HL-60/S4 treated with retinoic acid at 250 ng/mL for 4 days and 3 days (cell line): ENCODE results near the gene BEND7.
"Not testable (repeated sequence)": the region's sequence is repeated elsewhere in the genome, so short reads cannot be mapped to it uniquely, and the experiment has no call there.

Source experiments
- in situ Hi-C: fragments of 300-500 bp; cut with MboI; formaldehyde crosslinking; loops from 2 replicates; pipeline ENCODE4 v1.7.0; 2022; ENCODE audit warnings: low sequenced_read_pairs

BEND7 gene, protein sequence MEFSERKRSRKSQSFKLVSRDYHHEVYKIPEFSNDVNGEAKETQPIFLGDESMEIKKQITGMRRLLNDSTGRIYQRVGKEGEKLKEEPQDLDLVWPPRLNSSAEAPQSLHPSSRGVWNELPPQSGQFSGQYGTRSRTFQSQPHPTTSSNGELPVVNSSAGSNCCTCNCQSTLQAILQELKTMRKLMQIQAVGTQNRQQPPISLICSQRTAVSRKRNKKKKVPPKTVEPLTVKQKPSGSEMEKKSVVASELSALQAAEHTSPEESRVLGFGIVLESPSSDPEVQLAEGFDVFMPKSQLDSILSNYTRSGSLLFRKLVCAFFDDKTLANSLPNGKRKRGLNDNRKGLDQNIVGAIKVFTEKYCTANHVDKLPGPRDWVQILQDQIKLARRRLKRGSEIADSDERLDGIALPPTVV

DNA sequence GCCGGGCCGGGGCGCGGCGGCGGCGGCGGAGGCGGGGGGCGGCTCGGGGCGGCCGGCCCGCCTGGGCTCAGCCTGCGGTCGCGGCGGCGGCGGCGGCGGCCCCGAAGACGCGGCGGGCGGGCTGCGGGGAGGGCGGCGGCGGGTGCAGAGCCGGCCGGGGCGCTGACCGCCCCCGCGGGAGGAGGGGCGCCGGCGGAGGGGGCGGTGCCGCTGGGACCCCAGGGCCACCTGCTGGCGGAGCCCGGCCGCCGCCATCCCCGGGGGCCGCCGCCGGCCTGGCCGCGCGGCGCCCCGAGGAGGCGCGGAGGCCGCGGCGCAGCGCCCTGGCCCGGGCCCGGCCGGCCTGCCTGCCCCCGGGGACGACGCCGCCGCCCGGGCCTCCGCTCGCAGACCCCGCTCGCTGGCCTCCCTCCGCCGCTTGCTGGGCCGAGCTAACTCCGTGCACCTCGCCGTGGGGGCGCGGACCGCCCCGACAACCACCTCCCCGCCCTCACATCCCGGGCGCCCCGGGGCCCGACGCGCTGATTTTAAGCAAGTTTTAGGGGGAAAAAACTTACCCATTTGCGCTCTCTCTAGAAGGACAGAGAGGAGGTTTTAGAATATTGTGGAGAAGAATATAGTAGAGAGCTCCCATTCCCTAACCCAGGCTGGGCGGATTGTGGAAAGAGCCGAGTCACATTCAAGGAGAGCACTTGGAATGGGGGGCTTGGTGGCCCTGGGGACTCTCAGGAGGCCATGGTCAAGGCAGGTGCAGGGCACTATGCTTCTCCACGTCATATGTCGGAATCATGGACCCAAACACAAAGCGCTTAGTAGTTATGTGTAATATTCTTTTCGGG, at the start of gene BEND7:
Gene BEND7, minus strand, starts transcription at position 140 of the 839 bp plus-strand sequence. CDS start 481 bp downstream, outside the sequence.
- in situ Hi-C loops, result no loop called here

DNA sequence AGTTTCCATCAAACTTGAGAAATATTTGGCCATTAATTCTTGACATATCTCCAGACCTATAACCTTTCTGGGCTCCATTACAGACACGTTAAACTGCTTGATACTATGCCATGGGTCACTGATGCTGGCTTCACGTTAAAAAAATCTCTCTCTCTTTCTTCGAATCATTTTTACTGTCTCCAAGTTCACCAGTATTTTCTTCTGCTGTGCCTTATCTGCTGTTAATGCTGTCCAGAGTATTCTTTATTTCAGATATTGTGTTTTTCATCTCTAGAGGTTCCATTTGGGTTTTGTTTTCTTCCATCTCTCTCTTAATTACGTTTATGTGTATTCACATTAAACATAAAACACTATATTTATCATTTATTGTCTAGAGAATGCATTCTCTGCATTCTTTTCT, 45.1 kb upstream of the BEND7 start:
- in situ Hi-C loops, result no loop called here

DNA sequence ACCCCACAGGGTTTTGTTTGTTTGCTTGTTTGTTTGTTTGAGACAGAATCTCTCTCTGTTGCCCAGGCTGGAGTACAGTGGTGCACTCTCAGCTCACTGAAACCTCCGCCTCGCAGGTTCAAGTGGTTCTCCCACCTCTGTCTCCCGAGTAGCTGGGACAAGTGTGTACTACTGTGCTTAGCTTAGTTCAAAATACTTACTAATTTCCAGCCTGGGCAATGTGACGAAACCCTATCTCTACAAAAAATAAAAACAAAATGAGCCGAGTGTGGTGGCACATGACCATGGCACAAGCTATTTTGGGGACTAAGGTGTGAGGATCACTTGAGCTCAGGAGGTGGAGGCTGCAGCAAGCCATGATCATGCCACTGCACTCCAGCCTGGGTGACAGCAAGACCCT, 42.7 kb upstream of the BEND7 start:
- in situ Hi-C loops, result no loop called here

DNA sequence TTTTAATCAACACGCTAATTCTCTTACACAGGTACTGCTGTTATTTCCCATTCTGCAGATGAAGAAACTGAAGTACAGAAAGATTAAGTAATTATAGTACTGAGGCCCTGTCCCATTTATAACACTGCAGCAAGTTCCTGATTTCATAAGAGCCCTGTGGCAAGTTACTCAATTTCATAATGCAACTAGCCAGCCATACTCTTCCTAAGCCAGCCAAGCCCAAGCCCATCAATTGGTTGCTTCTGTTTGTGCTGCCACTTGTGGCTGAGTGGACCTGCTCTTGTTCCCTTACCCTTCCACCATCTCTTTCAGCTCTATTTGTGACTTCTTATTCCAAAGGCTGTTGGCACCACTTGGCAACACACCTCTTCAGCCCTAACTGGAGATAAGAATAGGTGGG, 38.2 kb upstream of the BEND7 start:
- in situ Hi-C loops, result no loop called here

DNA sequence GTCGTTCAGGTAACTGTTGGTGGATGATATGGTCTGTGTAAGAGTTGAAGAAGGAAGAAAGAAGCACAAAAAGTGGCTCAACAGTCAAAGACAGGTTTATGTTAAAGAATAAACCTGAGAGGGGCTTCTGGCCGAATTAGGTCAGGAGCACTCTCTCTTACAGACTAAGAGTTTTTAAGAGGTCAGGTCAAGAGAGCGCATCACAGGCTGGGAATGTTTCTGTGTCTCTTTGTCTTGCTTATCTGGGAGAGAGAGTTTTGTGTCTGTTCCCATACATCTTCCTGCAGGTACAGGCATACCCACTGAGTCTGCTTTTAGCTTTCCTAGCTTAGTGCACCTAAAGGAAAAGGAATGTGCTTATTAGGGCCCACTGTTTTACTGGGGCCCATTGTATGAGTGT, 35.8 kb upstream of the BEND7 start:
- in situ Hi-C loops, result no loop called here

DNA sequence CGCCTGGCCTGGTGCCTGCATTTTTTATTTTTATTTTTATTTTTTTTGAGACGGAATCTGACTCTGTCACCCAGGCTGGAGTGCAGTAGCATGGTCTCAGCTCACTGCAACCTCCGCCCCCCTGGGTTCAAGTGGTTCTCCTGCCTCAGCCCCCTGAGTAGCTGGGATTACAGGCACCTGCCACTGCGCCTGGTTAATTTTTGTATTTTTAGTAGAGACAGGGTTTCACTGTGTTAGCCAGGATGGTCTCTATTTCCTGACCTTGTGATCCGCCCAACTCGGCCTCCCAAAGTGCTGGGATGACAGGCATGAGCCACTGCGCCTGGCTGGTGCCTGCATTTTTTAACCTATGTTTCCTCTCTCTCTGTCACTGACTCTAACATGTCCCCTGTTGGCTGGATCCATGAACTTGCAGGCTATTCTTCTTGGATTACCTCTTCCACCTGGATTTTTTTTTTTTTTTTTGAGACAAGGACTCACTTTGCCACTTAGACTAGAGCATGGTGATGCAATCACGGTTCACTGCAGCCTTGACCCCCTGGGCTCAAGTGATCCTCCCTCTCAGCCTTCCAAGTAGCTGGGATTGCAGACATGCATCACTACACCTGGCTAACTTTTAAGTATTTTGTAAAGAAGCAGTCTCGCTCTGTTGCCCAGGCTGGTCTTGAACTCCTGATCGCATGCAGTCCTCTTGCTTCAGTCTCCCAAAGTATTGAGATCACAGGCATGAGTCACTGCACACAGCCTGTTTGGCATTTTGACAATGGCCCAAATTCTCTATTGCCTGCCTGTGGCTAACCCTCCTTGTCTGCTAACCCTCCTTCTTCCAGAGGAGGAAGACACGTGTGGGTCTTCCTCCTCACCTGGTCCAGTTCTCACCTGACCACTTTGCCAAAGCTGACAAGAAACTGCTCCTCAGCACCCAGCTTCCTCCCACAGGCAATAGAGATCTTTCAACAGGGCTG, 34.9 kb upstream of the BEND7 start:
- in situ Hi-C loops, result no loop called here

DNA sequence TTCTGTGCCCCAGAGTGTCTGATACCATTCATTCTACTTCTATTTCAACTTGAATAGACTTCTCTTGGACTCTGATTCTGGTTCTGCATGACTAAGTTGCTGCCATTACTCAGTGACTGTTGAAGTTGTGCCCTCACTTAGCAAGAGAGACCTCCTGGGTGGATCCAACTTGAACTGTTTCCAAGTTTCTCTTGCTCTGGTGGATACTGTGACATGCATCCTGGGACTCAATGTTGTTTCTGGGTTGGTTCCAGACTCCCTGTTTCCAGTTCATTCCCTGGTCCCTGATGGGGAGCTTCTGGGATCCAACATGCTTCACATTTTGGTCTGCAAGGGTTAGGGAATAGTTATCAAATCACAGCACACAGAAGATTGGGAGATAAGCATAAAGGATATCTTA, 31.8 kb upstream of the BEND7 start:
- in situ Hi-C loops, result no loop called here

DNA sequence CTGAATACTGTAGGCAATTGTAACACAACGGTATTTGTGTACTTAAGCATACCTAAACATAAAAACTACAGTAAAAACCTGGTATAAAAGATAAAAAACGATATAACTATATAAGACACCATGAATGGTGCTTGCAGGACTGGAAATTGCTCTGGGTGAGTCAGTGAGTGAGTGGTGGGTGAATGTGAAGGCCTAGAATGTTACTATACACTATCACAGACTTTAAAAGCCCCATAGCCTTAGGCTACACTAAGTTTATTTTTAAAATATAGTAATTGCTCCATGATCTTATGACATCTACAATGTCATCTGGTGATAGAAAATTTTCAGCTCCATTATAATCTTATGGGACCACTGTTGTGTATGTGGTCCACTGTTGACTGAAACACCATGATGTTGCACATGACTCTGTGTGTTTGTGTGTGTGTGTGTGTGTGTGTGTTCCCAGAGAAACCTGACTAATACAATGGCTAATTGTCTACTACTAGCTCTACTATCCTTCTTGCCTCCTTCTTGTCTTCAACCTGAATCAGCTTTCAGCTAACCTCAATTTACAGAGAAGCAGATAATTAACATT, 30.4 kb upstream of the BEND7 start:
- in situ Hi-C loops, result no loop called here

DNA sequence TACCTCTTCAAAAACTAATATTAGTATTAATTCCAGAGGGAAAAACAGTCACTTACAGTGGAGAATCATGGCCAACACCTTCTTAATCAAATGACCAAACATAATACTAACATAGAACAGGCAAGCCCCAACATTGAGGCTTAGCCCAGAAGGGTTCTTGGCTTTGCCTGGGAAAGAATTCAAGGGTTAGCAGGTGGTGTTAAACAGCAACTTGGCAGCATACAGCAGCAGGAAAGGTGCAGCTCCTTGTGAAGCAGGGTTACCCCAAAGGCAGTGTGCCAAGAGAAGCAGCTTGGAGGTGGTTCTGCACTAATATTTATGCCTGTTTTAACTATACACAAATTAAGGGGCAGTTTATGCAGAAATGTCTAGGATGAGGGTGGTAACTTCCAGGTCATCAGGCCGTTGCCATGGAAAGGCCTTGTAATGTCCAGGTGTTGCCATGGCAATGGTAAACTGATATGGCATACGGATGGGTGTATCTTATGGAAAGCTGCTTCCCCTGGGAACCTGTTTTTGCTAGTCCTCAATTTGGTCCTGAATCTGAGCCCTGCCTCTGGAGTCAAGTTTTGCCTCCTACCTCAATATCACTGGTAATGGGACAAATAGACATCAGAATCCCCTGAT, 27.2 kb upstream of the BEND7 start:
- in situ Hi-C loops, result no loop called here

DNA sequence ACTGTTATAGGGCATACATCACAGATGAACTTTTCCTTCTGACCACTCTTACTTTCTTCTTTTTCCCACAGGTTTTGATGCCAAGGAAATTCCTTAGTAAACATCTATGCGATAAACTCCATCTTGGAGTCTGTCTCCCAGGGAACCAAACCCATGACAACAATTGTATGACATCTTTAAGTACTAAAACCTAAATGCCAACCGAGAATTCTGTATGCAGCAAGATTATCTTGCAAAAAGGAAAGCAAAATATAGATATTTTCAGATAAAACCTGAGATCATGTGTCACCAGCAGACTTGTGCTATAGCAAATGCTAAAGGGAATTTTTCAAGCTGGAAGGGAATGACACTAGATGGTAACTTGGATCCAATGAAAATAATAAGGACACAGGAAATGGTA, 22.0 kb upstream of the BEND7 start:
- in situ Hi-C loops, result no loop called here

DNA sequence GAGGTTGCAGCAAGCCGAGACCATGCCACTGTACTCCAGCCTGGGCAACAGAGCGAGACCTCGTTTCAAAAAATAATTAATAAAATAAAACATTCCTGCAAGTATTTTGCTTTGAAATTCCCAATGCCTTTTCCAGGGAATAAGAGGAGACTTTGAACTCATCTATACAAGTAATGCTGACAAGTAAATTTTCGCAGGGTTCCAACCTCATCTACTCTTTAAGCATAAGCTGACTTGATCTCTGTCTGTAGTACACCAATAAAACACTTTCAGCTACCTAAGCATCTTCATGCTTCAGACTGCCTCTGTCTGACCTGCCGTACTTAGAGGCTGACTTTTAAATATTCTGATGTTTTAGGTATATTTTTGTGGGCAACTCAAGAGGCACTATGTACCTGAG, 13.7 kb upstream of the BEND7 start:
- in situ Hi-C loops, result no loop called here

DNA sequence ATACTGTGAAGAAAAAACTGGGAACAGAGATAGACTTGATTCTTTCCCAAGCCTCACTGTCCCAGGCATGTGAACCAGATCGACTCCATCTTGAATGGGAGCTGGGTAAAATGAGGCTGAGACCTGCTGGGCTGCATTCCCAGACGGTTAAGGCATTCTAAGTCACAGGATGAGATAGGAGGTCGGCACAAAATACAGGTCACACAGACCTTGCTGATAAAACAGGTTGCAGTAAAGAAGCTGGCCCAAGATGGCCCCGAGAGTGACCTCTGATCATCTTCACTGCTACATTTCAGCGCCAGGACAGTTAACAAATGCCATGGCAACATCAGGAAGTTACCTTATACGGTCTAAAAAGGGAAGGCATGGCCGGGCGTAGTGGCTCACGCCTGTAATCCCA, 9.2 kb upstream of the BEND7 start:
- in situ Hi-C loops, result not testable (repeated sequence)

DNA sequence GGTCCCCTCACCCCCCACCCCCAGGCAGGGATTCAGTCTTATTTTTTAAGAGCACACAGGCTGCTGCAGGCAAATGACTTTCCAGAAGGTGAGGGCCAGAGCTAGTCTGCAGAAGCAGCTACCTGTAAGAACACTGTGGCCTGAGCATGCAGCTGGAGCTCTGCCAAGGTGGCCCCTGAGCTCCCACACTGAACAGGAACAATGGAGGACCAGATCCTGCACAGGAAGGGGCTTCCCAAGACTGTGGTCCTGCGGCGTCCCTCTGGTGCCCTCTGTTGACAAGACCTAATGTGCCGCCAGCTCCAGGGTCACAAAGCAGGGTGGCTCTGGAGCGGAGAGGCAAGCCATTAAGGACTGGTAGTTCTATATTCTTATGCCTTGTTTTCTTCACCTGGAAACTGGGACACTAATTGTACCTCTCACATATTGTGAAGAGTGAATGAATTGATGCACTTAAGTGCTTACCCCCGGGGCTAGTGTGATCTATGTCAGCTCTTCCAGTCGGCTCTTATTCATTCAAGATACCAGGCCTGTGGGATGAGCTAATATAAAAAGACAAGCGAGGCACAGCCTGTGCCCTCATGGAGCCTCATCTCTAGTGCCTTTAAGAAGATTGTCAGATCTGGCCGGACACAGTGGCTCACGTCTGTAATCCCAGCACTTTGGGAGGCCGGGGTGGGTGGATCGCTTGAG, 8.0 kb upstream of the BEND7 start:
- in situ Hi-C loops, result no loop called here

DNA sequence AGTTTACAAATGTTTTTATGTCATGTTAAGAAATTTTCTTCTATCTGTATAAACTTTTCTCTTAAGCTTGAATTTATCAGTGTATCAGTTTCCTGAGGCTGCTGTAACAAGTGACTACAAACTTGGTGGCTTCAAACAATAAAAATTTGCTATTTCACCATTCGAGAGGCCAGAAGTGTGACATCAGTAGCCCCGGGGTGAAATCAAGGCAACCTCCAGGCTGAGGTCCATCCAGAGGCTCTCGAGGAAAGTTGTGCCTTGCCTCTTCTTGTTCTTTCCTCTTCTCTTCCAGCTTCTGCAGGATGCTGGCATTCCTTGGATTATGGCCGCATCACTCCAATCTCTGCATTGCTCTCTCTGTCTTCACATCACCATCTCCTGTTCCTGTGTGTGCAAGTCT, 6.5 kb upstream of the BEND7 start:
- in situ Hi-C loops, result no loop called here

DNA sequence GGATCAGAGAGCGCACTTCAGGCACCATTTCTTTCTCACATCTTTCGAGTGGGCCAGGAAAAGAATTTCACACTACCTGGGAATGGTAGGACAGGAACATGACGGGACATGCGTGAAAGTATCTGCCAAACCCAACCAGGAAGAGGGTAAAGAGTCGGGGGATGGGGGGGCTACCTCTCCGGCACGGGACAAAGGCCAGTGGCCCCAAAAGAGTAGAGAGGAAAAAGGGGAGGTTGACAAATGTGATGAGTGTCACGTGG, 830 bp upstream of the BEND7 start:
- in situ Hi-C loops, result no loop called here

DNA sequence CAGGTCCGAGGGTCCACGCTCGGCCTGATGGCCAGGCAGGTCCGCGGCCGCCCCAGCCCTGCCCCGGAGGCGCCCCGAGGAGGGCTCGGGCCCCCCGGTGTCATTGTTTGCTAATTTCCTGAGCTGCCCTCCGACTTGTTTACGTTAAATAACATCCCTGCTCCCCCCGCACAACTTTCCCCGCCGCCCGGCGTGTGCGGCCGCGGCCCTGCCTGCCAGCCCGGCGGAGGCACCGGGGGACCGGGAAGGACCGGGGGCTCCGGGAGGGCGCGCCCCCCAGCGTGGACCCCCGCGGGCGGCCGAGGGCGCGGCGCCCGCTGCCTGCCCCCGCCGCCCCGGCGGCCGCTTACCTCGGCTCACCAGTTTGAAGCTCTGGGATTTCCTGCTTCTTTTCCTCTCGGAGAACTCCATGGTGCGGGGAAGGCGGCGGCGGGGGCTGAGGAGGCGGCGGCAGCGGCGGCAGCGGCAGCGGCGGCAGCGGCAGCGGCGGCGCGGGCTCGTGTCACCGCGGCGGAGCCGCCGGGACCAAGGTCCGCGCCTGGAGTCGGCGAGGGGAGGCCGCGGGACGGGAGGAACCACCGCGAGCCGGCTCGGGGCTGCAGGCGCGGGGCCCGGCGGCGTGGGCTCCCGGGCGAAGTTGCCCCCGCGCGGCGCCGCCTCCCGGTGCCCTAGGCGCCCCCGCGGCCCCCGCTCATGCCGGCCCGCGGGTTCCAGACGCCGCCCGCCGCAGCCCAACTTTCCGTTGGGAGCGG, 515 bp downstream of the BEND7 start:
- in situ Hi-C loops, result no loop called here

DNA sequence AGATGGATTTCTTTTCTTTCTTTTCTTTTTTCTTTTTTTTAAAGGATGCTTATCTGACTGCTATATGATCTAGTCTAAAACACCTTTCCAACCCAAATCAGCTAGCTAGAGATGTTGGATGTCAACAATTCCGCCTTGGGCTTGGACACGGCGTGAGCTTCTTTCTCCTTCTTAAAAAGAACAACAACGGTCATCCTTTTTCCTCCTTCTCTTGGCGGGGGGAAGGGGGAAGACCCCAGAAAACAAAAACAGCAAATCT, 1.0 kb downstream of the BEND7 start:
- in situ Hi-C loops, result no loop called here

DNA sequence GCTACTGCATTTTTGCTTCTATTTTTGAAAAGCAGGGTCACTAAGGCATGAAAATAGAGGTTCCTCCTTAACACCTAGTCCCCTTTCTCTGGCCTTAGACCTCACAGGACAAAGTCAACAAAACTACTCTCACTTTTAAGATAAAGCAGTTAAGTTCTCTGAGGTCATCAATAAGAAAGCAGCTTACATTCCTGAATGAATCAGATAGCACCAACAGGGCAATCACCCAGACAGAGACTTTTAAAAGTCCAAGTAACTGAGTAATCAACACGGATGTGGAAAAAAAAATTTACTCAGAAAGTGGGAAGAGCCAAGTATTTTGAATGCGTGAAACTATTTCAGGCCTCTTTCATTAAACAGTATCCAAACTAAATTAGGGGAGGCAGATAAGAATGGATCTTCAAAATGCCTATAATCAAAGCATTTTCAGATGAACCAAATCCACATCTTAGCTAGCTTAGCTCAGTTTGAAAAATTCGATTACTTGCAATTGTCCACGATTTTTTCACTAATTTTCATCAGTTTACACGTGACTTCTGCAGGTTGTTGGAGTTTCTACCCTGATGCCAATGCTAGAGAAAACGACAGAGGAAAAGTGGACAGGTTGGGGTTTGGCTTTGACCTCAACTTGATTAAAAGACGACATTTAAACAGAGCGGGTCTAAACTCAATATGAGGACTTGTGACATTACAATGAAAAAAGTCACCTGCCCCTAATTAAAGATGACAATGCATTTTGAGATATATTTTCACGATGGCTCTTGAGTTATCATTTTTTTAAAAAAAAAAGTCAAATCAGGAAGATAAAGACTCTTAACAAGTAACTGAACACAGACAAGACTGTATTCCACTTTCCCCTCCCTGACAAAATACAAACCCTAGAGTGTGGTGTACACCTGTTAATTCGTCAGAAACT, 1.6 kb downstream of the BEND7 start:
- in situ Hi-C loops, result no loop called here
